DOHH2 (cell line): ENCODE results near the gene MTARC2.
"Not testable (repeated sequence)": the region's sequence is repeated elsewhere in the genome, so short reads cannot be mapped to it uniquely, and the experiment has no call there.

Source experiments
- H3F3A ChIP-seq: fragments of 200-600 bp; sonication (generic), shearing (Covaris generic); 2 replicates; pipeline ENCODE4 v1.6.0; 2016; ENCODE audit warnings: antibody characterized with exemption, mild to moderate bottlenecking; ENCODE audit not compliant: control insufficient read depth, insufficient read depth
- H3K27ac ChIP-seq: fragments of 200-600 bp; sonication (generic); 2 replicates; pipeline ENCODE4 v1.5.1; 2014; ENCODE audit warnings: low read depth, mild to moderate bottlenecking, low read length, moderate library complexity
- H3K27me3 ChIP-seq: fragments of 200-600 bp; sonication (generic); 2 replicates; pipeline ENCODE4 v1.6.1; 2014; ENCODE audit warnings: mild to moderate bottlenecking, low read length, mixed read lengths; ENCODE audit not compliant: control insufficient read depth
- H3K36me3 ChIP-seq: fragments of 200-600 bp; sonication (generic); 2 replicates; pipeline ENCODE4 v1.6.1; 2014; ENCODE audit warnings: mild to moderate bottlenecking, low read length, moderate library complexity, mixed read lengths; ENCODE audit not compliant: control insufficient read depth
- H3K4me1 ChIP-seq: fragments of 200-600 bp; sonication (generic); 2 replicates; pipeline ENCODE4 v1.6.1; 2014; ENCODE audit warnings: mild to moderate bottlenecking, low read length, mixed read lengths; ENCODE audit not compliant: control insufficient read depth
- H3K4me2 ChIP-seq: fragments of 200-600 bp; sonication (generic); 2 replicates; pipeline ENCODE4 v1.6.0; 2014; ENCODE audit warnings: mild to moderate bottlenecking, low read length, moderate library complexity
- H3K4me3 ChIP-seq: fragments of 200-600 bp; sonication (generic); 2 replicates; pipeline ENCODE4 v1.5.1; 2014; ENCODE audit warnings: mild to moderate bottlenecking, low read length, mixed read lengths
- H3K79me2 ChIP-seq: fragments of 200-600 bp; sonication (generic); 2 replicates; pipeline ENCODE4 v1.6.1; 2014; ENCODE audit warnings: mild to moderate bottlenecking, low read length, mixed read lengths; ENCODE audit not compliant: control insufficient read depth
- H3K9me2 ChIP-seq: fragments of 200-600 bp; sonication (generic); replicated peaks from 2 replicates; pipeline ENCODE4 v1.6.1; 2014; ENCODE audit warnings: mild to moderate bottlenecking, low read length, mixed read lengths; ENCODE audit not compliant: control insufficient read depth
- H3K9me3 ChIP-seq: fragments of 200-600 bp; sonication (generic); 2 replicates; pipeline ENCODE4 v1.6.1; 2014; ENCODE audit warnings: antibody characterized with exemption, low read length, mixed read lengths; ENCODE audit not compliant: control insufficient read depth, insufficient read depth
- H4K20me1 ChIP-seq: fragments of 200-600 bp; sonication (generic); 2 replicates; pipeline ENCODE4 v1.6.0; 2014; ENCODE audit warnings: low read depth, mild to moderate bottlenecking, antibody characterized with exemption, low read length, moderate library complexity; ENCODE audit not compliant: control insufficient read depth, insufficient read depth
- EZH2phosphoT487 ChIP-seq: fragments of 200-600 bp; sonication (generic); IDR thresholded peaks from 2 replicates; pipeline ENCODE4 v1.6.1; 2017; ENCODE audit warnings: borderline replicate concordance, mild to moderate bottlenecking, antibody characterized with exemption, low read length, moderate library complexity, mixed read lengths
- TF ChIP-seq, protein P1 (sequence below): fragments of 200-600 bp; sonication (generic); IDR thresholded peaks from one replicate; pipeline ENCODE4 v1.5.1; 2014; ENCODE audit warnings: antibody characterized with exemption, mild to moderate bottlenecking, low read depth, low read length; ENCODE audit not compliant: poor library complexity, severe bottlenecking

Gene MTARC2

DNA sequence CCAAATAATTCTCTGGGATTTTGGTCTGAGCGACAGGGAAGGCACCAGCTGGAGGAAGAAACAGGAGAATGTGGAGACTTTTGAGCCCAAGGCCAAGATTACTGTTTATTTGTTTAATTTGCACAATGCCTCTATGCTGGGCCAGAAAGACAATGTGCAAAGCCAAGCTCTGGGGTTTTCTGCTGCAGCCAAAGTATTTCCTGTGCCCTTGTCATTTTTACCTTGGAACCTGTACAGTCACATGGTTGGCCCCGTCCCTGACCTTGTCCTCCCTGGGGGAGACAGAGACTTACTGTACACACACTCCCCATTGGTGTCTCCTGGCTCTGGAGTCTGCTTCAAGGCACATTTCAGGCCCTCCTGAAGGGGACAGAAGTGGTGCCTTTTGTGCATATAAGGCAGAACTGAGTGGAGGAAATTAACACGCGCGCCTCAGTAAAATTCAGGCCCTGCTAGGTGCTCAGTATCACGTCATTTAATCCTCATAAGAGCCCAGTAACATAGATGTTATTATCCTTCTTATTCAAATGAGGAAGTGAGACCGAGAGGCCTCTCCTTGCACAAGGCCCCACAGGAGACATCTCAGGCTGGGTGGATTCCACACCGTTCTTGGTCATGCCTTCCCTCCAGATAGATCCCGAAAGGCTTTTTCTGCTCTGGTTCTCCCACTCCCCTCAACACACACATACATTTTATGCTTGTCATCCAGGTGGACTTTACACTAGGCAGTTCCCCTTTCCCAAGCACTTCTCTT lies 36.9 kb upstream of the MTARC2 start:
- no peak overlapping the region for H3K4me2 ChIP-seq
- H4K20me1 ChIP-seq: no peaks in the 10 kb centered on the region
- no peak overlapping the region for H3K27ac ChIP-seq
- no peaks in the 10 kb centered on the region for H3K27me3 ChIP-seq
- no peaks in the 10 kb centered on the region for H3K36me3 ChIP-seq
- no peak for TF ChIP-seq EZH2phosphoT487
- TF ChIP-seq, protein P1, sequence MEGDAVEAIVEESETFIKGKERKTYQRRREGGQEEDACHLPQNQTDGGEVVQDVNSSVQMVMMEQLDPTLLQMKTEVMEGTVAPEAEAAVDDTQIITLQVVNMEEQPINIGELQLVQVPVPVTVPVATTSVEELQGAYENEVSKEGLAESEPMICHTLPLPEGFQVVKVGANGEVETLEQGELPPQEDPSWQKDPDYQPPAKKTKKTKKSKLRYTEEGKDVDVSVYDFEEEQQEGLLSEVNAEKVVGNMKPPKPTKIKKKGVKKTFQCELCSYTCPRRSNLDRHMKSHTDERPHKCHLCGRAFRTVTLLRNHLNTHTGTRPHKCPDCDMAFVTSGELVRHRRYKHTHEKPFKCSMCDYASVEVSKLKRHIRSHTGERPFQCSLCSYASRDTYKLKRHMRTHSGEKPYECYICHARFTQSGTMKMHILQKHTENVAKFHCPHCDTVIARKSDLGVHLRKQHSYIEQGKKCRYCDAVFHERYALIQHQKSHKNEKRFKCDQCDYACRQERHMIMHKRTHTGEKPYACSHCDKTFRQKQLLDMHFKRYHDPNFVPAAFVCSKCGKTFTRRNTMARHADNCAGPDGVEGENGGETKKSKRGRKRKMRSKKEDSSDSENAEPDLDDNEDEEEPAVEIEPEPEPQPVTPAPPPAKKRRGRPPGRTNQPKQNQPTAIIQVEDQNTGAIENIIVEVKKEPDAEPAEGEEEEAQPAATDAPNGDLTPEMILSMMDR: no peak
- no peaks in the 10 kb centered on the region for H3K9me3 ChIP-seq
- H3K9me2 ChIP-seq: no peaks in the 10 kb centered on the region
- no peaks in the 10 kb centered on the region for H3K79me2 ChIP-seq
- H3F3A ChIP-seq: no peaks in the 10 kb centered on the region
- H3K4me3 ChIP-seq: no peak overlapping the region
- peaks cover 15% of the 10 kb centered on the region for H3K4me1 ChIP-seq

DNA sequence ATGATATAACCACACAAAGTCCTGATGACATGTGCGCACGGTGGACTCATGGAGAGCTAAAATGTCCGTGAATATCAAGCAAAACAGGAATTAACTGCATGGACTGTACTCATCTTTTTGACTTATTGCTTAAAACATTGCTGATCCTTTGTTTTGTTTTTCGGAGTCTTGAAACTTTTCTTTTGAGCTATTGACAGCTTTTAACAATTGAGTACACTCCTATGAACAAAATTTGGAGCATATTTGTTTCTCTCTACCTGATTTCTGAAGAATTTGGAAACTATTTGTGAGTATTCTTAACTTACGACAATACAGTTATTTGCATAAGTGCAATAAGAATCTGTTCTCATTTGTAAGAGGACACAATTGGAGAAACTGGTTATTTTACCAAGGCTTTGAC lies 32.1 kb upstream of the MTARC2 start:
- H3K27ac ChIP-seq, H3K9me3 ChIP-seq, H3K27me3 ChIP-seq, H3K9me2 ChIP-seq, H4K20me1 ChIP-seq, H3F3A ChIP-seq, H3K79me2 ChIP-seq, H3K36me3 ChIP-seq, H3K4me1 ChIP-seq, H3K4me2 ChIP-seq, H3K4me3 ChIP-seq: not testable (repeated sequence)

DNA sequence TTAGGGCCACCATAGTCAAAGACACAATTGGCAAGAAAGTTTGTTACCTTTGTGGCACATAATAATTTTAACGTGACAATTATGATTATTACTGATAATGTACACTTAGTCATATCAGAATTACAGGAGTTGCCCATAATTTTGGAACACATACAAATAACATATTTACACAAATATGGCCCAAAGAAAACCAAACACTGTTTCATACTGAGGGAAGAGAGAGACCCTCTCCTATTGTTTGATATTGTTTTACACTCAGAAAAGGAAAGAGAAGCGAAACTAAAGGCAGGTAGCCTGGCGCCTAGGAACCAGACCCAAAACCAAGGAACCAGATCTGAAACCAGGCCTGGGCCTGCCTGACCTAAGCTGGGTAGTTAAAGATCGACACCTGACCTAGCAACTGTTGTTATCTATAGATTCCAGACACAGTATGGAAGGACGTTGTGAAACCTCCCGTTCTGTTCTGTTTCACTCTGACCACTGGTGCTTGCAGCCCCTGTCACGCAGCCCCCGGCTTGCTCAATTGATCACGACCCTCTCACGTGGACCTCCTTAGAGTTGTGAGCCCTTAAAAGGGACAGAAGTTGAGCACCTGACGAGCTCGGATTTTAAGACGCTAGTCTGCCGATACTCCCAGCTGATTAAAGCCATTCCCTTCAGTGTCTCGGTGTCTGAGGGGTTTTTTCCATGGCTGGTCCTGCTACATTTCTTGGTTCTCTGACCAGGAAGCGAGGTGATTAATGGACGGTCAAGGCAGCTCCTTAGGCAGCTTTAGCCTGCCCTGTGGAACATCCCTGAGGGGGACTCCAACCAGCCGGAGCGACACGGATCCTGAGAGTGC lies 30.1 kb upstream of the MTARC2 start:
- Histone ChIP-seq H3K27me3 (no peaks in the 10 kb centered on the region), H3K27ac (no peak overlapping the region), H3F3A (no peaks in the 10 kb centered on the region), H4K20me1 (no peaks in the 10 kb centered on the region), H3K4me2 (no peak overlapping the region), H3K36me3 (no peaks in the 10 kb centered on the region), H3K9me2 (no peaks in the 10 kb centered on the region), H3K4me1 (no peaks in the 10 kb centered on the region), H3K4me3 (no peak overlapping the region), H3K79me2 (no peaks in the 10 kb centered on the region), H3K9me3 (no peaks in the 10 kb centered on the region)
- TF ChIP-seq EZH2phosphoT487: no peak
- TF ChIP-seq, protein P1: no peak

DNA sequence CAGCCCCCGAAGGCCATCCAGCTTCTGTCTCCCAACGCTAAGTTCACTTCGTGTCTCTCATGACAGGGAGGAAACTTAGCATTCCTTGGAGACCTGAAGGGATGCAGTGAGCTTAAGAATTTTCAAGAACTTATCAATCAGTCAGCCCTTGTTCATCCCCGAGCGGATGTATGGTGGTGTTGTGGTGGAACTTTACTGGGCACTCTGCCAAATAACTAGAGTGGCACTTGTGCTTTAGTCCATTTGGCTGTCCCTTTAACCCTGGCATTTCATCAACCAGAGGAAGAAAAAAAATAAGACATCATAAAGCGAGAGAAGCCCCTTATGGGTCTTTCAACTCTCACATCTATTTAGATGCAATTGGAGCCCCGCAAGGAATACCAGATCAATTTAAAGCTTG lies 26.9 kb upstream of the MTARC2 start:
- H3K4me1 ChIP-seq, H3K9me3 ChIP-seq, H3K79me2 ChIP-seq, H3K9me2 ChIP-seq, H3F3A ChIP-seq, H3K27me3 ChIP-seq, H3K27ac ChIP-seq, H4K20me1 ChIP-seq, H3K4me2 ChIP-seq, H3K4me3 ChIP-seq, H3K36me3 ChIP-seq: not testable (repeated sequence)
